ENCODE results near the gene ABCC1.
"Not testable (repeated sequence)": the region's sequence is repeated elsewhere in the genome, so short reads cannot be mapped to it uniquely, and the experiment has no call there.

ABCC1 gene

GRCh38 chr16:15911198-15911597 is 38.2 kb upstream of the ABCC1 start:
- DNase-seq (ENCODE audit: extremely low read depth, low read depth) = no peak
- no peak overlapping the region for H3K4me3 ChIP-seq (replicated peaks; ENCODE audit: low read depth, low read length)
- TF ChIP-seq, protein P1, sequence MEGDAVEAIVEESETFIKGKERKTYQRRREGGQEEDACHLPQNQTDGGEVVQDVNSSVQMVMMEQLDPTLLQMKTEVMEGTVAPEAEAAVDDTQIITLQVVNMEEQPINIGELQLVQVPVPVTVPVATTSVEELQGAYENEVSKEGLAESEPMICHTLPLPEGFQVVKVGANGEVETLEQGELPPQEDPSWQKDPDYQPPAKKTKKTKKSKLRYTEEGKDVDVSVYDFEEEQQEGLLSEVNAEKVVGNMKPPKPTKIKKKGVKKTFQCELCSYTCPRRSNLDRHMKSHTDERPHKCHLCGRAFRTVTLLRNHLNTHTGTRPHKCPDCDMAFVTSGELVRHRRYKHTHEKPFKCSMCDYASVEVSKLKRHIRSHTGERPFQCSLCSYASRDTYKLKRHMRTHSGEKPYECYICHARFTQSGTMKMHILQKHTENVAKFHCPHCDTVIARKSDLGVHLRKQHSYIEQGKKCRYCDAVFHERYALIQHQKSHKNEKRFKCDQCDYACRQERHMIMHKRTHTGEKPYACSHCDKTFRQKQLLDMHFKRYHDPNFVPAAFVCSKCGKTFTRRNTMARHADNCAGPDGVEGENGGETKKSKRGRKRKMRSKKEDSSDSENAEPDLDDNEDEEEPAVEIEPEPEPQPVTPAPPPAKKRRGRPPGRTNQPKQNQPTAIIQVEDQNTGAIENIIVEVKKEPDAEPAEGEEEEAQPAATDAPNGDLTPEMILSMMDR (IDR thresholded peaks at IDR 0.05; ENCODE audit: low read depth, low read length, missing control alignments) = no peak

DNA sequence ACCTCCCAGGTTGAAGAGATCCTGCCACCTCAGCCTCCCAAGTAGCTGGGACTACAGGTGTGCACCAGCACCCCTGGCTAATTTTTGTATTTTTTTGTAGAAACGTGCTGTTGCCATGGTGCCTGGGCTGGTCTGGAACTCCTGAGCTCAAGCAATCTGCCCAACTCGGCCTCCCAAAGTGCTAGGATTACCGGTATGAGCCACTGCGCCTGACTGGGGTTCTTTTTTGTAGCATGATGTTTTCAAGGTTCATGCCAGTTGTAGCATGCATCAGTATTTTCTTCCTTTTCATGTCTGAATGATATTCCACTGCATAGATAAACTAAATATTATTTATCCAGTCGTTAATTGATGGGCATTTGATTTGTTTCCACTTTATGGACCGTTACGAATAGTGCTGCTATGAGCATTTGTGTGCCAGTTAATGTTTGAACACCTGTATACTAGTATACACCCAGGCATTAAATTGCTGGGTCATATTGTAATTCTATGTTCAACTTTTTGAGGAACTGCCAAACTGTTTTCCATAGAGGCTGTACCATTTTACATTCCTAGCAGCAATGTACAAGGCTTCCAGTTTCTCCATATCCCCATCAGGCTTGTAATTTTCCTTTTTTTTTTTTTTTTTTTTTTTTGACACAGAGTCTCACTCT is 36.2 kb upstream of the ABCC1 start:
- DNase-seq (ENCODE audit: extremely low read depth, low read depth) = no peak
- TF ChIP-seq, protein P1 (IDR thresholded peaks at IDR 0.05; ENCODE audit: low read depth, low read length, missing control alignments) = no peak

DNA sequence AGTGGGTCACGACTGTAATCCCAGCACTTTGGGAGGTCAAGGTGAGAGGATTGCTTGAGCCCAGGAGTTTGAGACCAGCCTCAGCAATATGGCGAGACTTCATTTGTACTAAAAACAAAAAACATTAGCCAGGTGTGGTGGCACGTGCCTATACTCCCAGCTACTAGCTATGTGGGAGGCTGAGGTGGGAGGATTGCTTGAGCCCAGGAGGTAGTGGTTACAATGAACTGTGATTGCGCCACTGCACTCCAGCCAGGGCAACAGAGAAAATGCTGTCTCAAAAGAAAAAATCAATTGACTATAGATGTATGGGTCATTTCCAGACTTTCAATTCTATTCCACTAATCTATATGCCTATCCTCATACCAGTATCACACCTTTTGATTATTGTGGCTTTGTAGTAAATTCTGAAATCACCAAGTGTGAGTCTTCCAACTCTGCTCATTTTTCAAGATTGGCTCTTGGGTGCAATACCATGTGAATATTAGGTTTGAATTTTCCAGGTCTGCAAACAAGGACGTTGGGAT is 33.8 kb upstream of the ABCC1 start:
- H3K4me3 ChIP-seq (replicated peaks; ENCODE audit: low read depth, low read length) = no peak overlapping the region
- TF ChIP-seq, protein P1 (IDR thresholded peaks at IDR 0.05; ENCODE audit: low read depth, low read length, missing control alignments) = no peak
- DNase-seq (ENCODE audit: extremely low read depth, low read depth) = no peak

More for the DNA sequence above, 36.2 kb upstream of the ABCC1 start:
- H3K4me3 ChIP-seq (replicated peaks; ENCODE audit: low read depth, low read length) = no peak overlapping the region

DNA sequence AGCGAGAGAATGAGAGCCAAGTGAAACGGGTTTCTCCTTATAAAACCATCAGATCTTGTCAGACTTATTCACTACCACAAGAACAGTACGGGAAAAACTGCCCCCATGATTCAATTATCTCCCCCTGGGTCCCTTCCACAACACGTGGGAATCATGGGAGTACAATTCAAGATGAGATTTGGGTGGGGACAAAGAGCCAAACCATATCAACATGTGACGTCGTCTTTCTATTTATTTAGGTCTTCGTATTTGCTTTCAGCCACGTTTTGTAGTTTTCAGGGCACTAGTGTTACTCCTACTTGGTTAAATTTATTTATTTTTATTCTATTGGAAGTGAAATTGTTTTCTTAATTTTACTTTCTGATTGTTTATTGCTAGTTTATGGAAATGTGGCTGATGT is 33.1 kb upstream of the ABCC1 start:
- TF ChIP-seq, protein P1 (IDR thresholded peaks at IDR 0.05; ENCODE audit: low read depth, low read length, missing control alignments) = no peak
- no peak overlapping the region for H3K4me3 ChIP-seq (replicated peaks; ENCODE audit: low read depth, low read length)
- DNase-seq (ENCODE audit: extremely low read depth, low read depth) = no peak

DNA sequence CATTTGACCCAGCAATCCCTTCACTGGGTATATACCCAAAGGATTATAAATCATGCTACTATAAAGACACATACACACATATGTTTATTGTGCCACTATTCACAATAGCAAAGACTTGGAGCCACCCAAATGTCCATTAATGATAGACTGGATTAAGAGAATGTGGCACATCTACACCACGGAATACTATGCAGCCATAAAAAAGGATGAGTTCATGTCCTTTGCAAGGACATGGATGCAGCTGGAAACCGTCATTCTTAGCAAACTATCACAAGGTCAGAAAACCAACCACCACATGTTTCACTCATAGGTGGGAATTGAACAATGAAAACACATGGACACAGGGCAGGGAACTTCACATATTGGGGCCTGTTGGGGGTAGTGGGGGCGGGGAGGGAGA is 31.1 kb upstream of the ABCC1 start:
- not testable (repeated sequence) for DNase-seq (ENCODE audit: extremely low read depth, low read depth); H3K4me3 ChIP-seq (replicated peaks; ENCODE audit: low read depth, low read length)

DNA sequence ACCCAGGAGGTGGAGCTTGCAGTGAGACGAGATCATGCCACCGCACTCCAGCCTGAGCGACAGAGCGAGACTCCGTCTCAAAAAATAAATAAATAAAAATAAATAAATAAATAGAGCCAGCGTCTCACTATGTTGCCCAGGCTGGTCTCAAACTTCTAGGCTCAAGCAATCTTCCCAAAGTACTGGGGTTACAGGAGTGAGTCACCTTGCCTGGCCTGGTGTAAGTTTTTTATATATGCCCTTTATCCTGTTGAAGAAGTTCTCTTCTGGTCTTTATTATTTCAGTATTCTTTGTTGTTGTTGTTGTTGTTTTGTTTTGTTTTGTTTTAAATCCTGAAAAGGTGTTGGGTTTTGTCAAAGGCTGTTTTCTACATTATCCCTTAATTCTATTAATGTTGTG is 30.1 kb upstream of the ABCC1 start:
- TF ChIP-seq, protein P1 (IDR thresholded peaks at IDR 0.05; ENCODE audit: low read depth, low read length, missing control alignments) = no peak

DNA sequence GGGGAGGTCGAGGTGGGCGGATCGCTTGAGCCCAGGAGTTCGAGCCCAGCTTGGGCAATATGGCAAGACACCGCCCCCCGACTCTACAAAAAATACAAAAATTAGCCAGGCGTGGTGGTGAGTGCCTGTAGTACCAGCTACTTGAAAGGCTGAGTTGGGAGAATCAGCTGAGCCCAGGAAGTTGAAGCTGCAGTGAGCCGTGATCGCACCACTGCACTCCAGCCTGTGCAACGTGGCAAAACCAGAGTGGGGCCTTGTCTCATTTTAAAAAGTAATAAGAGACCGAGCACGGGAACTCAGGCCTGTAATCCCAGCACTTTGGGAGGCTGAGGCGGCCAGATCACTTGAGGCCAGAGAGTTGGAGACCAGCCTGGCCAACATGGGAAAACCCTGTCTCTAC is 24.4 kb upstream of the ABCC1 start:
- no peak overlapping the region for H3K4me3 ChIP-seq (replicated peaks; ENCODE audit: low read depth, low read length)
- DNase-seq (ENCODE audit: extremely low read depth, low read depth) = no peak
- TF ChIP-seq, protein P1 (IDR thresholded peaks at IDR 0.05; ENCODE audit: low read depth, low read length, missing control alignments) = no peak

More for the DNA sequence above, 30.1 kb upstream of the ABCC1 start:
- no peak overlapping the region for H3K4me3 ChIP-seq (replicated peaks; ENCODE audit: low read depth, low read length)
- no peak for DNase-seq (ENCODE audit: extremely low read depth, low read depth)
